GM12891 (cell line): ENCODE data around the gene ZCCHC2.

Experiments
- POLR2A ChIP-seq: IDR thresholded peaks from 2 replicates; pipeline ENCODE4 v1.6.1; 2011; ENCODE audit warnings: low read depth, low read length, control low read depth
- POLR2AphosphoS5 ChIP-seq: IDR thresholded peaks from 2 replicates; pipeline ENCODE4 v1.6.1; 2011; ENCODE audit warnings: low read depth, low read length, control low read depth

GRCh38 chr18:62522178-62522503, 684 bp upstream of the ZCCHC2 start:
- no peak for TF ChIP-seq POLR2AphosphoS5
- TF ChIP-seq POLR2A, result no peak
